Memory B cell (primary cell): ENCODE data around the gene PRKCA.
"Not testable (repeated sequence)": the region's sequence is repeated elsewhere in the genome, so short reads cannot be mapped to it uniquely, and the experiment has no call there.

Experiments
- ATAC-seq: fragments of 150-1000 bp; cut with Tn5 transposase; 2 replicates; pipeline ENCODE4 v1.10.0; 2021; ENCODE audit warnings: low read depth, mild to moderate bottlenecking, moderate library complexity
- DNase-seq, 2 donors: peaks; one replicate each; pipeline ENCODE4 v3.0.0; 2022; ENCODE audit warnings: low spot score in 2 of 2
- H3K27ac Mint-ChIP-seq: one replicate; pipeline ENCODE4 v1.8.0; 2022; ENCODE audit warnings: mild to moderate bottlenecking, moderate library complexity, mixed read lengths
- H3K27me3 Mint-ChIP-seq: one replicate; pipeline ENCODE4 v1.8.0; 2022; ENCODE audit warnings: mixed read lengths
- H3K36me3 Mint-ChIP-seq: one replicate; pipeline ENCODE4 v1.8.0; 2022; ENCODE audit warnings: mild to moderate bottlenecking, mixed read lengths
- H3K4me1 Mint-ChIP-seq: one replicate; pipeline ENCODE4 v1.8.0; 2022; ENCODE audit warnings: mixed read lengths
- H3K4me3 Mint-ChIP-seq: one replicate; pipeline ENCODE4 v1.8.0; 2022; ENCODE audit warnings: mild to moderate bottlenecking, moderate library complexity, mixed read lengths
- H3K9me3 Mint-ChIP-seq: one replicate; pipeline ENCODE4 v1.8.0; 2022; ENCODE audit warnings: mixed read lengths

Gene PRKCA

DNA sequence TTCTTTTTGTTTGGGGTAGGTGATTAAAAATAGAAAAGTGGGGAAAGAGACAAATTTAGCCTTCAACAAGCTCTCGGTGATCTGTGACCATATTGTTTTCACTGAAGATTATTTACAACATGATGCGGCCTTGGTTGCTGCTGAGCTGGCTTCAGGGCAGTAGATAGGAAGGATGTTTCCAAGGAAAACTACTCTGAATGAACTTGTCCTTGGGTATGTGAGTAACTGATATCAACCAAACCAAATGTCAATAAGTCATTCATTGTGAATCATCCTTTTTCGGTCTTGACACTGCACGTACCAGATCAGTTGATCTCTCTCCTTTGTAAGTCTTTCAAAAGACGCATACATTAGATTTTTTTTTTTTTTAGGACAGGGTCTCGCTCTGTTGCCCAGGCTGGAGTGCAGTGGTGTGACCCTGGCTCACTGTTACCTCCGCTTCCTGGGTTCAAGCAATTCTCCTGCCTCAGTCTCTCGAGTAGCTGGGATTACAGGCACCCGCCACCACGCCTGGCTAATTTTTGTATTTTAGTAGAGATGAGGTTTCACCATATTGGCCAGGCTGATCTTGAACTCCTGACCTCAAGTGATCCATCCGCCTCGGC, 58.6 kb downstream of the PRKCA start:
- not testable (repeated sequence) for ATAC-seq, H3K36me3 Mint-ChIP-seq, H3K27ac Mint-ChIP-seq, H3K4me3 Mint-ChIP-seq, H3K9me3 Mint-ChIP-seq, H3K4me1 Mint-ChIP-seq, H3K27me3 Mint-ChIP-seq, DNase-seq

DNA sequence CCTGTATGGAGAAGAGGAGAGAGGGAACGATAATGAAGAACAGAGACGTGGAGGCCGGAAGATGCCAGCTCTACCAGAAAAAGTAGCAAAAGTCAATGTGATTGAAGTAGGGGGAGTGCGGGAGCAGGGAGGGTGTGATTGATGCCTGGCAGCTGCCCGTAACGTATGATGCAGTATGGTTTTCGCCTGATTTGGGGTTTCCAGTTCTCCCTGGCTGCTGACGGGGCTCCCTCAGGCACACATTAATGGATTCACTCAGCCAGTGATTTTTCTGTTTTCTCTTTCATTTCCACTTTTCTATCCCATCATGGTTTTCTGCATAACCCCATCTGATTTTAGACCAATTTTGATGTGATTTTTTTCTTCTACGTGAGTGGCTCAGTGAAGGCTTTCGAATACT, 62.1 kb downstream of the PRKCA start:
- no peak overlapping the region for H3K27ac Mint-ChIP-seq
- no peaks in the 10 kb centered on the region for H3K27me3 Mint-ChIP-seq
- no peaks in the 10 kb centered on the region for H3K36me3 Mint-ChIP-seq
- no peak overlapping the region for H3K4me3 Mint-ChIP-seq
- no peaks in the 10 kb centered on the region for H3K4me1 Mint-ChIP-seq
- no peaks in the 10 kb centered on the region for H3K9me3 Mint-ChIP-seq
- ATAC-seq: no peak
- no peak for DNase-seq

DNA sequence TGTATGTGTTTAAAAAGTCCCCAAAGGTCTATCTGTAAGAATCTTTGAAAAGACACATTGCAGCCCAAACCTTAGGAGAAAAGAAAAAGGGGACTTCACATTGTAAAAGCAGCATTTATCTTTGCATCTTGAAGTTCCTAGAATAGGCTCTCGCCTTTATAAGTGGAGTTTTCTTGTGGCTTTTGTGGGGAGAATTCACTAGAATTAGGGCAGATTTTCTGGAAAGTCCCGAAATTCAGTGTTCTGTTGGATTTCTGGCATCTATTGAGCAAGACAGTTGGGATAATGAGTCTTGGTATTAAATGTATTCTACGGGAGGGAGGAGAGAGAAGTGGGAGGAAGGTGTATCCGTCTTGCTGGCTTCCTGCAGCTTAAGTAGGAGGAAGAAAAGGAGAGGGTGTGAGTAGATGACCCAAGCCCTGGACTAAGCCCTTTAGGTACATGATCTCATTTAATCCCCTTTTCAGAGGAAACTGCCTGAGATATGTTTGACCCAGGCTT, 62.6 kb downstream of the PRKCA start:
- ATAC-seq (no peak), DNase-seq (no peak)
- no peaks in the 10 kb centered on the region for H3K36me3 Mint-ChIP-seq
- H3K27me3 Mint-ChIP-seq: peaks cover 4% of the 10 kb centered on the region
- no peaks in the 10 kb centered on the region for H3K9me3 Mint-ChIP-seq
- H3K4me1 Mint-ChIP-seq: no peaks in the 10 kb centered on the region
- no peak overlapping the region for H3K4me3 Mint-ChIP-seq
- H3K27ac Mint-ChIP-seq: no peak overlapping the region

DNA sequence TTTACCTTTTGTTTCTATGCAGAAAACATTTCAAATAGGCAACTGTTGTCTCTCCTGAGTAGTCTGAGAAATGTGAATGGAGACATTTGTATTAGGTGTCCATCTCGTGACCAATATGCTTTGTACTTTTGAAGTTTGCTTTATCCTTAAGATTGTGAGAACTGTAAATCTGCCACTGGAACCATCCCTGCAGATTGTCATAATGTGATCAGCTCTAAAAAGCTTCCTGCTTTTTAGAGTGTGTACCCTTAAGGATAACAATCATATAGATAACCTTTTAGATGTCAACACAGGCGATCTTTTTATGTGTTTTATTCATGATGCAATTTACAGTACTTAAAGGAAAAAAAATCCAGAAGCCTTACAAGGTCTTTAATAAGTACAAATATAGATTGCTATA, 63.5 kb downstream of the PRKCA start:
- Mint-ChIP-seq H3K27me3 (peaks cover 4% of the 10 kb centered on the region), H3K36me3 (no peaks in the 10 kb centered on the region), H3K4me3 (no peak overlapping the region), H3K9me3 (no peaks in the 10 kb centered on the region), H3K4me1 (no peaks in the 10 kb centered on the region), H3K27ac (no peak overlapping the region)
- ATAC-seq: no peak
- no peak for DNase-seq

DNA sequence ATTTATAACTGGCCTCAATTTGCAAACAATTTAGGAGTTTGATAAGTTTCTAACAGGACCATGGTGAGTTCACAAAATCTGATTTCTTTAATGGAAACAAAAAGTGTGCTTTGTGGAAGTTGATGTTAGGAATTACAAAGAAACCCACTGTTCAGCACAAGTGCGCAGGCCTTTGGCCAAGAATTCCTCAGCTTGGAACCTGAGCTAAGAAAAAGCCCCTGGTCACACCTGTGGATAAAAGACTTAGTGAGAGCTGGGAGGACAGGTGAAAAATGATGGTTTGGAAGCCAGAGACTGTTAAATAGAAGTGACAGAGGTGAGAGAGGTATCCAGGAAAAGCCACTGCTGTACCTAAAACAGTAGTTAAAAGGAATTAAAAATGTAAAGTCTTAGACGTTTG, 64.7 kb downstream of the PRKCA start:
- Mint-ChIP-seq H3K36me3 (no peaks in the 10 kb centered on the region), H3K27ac (no peak overlapping the region), H3K9me3 (no peaks in the 10 kb centered on the region), H3K4me3 (no peak overlapping the region), H3K27me3 (peaks cover 4% of the 10 kb centered on the region), H3K4me1 (no peaks in the 10 kb centered on the region)
- ATAC-seq (no peak), DNase-seq (no peak)

DNA sequence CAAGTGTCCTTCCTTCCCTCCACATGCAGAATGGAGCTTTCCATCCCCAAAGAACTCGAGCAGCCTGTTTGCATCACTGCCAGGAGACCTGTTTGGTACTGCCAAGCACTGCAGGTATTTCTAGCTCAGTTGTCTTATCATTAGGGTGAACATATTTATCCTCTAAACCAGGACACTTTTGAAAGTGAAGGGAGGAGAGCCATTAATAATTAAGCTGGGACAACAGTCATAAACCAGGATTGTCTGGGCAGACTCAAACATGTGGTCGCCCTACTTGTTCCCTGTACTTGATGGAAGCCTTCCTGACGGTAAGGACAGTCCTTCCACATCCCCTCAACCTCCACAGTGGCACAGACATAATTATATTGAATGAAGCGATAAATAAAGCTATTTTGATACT, 67.4 kb downstream of the PRKCA start:
- no peak for DNase-seq

DNA sequence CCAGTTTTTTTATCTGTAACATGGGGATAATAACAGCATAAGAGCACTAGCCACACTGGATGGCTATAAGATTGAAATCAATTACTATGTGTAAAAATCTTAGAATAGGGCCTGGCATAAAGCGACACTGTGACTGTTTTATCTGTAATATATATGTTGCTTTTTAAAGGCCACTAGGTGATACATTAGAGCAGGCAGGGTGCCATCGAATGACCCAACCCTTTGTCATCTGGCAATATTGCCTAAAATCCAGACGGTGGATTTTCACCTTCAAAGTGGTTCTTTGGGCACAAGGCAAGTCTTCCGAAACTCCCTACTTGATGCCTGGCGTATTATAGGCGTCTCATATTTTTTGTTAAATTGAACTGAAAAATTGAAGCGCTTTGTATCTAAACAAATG, 69.1 kb downstream of the PRKCA start:
- H3K36me3 Mint-ChIP-seq: no peaks in the 10 kb centered on the region
- no peak overlapping the region for H3K27ac Mint-ChIP-seq
- H3K4me3 Mint-ChIP-seq: no peak overlapping the region
- H3K27me3 Mint-ChIP-seq: peaks cover 4% of the 10 kb centered on the region
- no peak for ATAC-seq
- no peaks in the 10 kb centered on the region for H3K4me1 Mint-ChIP-seq
- H3K9me3 Mint-ChIP-seq: no peaks in the 10 kb centered on the region
- DNase-seq: no peak

More for the DNA sequence above, 67.4 kb downstream of the PRKCA start:
- Mint-ChIP-seq H3K4me1 (no peaks in the 10 kb centered on the region), H3K36me3 (no peaks in the 10 kb centered on the region), H3K4me3 (no peak overlapping the region), H3K9me3 (no peaks in the 10 kb centered on the region), H3K27me3 (peaks cover 4% of the 10 kb centered on the region), H3K27ac (no peak overlapping the region)
- ATAC-seq: no peak

DNA sequence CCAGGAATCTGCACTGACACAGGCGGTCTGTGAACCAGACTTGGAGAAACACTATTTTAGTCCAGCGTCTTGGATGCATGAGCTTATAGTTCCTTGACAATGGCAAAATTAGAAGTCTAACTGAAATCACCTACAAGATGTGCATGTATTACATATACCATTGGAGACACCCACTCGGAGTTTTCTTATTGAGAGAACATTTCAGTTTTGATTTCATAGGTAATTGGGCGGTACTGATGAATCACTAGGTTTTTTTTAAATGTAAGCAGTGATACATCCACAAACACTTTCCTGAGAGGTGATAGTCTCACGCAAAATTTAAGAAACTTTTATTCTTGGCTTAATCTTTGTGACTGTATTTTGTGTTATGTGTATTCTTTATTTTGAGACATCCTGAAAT, 69.8 kb downstream of the PRKCA start:
- DNase-seq (no peak), ATAC-seq (no peak)
- Mint-ChIP-seq H3K4me3 (no peak overlapping the region), H3K27me3 (peaks cover 4% of the 10 kb centered on the region), H3K4me1 (no peaks in the 10 kb centered on the region), H3K27ac (no peak overlapping the region), H3K9me3 (no peaks in the 10 kb centered on the region), H3K36me3 (no peaks in the 10 kb centered on the region)

DNA sequence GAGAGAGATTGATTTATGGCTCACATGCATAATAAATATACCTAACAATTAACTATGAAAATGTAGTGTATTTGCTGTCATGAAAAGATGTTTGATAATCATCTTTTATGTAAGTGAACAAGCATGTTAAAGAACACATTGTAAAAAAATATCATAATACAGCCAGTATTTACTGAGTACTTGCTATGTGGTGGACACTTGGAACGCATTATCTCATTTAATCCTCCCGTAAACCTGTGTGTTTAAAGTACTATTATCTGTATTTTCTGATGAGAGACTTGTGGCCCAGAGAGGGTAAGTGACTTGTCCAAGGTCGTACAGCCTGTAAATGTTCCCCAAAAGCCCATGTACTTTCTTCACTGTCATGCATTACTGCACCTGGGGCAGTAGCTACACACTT, 70.7 kb downstream of the PRKCA start:
- no peak overlapping the region for H3K4me3 Mint-ChIP-seq
- no peaks in the 10 kb centered on the region for H3K36me3 Mint-ChIP-seq
- no peaks in the 10 kb centered on the region for H3K9me3 Mint-ChIP-seq
- H3K4me1 Mint-ChIP-seq: no peaks in the 10 kb centered on the region
- H3K27ac Mint-ChIP-seq: no peak overlapping the region
- ATAC-seq: no peak
- H3K27me3 Mint-ChIP-seq: peaks cover 4% of the 10 kb centered on the region
- no peak for DNase-seq

DNA sequence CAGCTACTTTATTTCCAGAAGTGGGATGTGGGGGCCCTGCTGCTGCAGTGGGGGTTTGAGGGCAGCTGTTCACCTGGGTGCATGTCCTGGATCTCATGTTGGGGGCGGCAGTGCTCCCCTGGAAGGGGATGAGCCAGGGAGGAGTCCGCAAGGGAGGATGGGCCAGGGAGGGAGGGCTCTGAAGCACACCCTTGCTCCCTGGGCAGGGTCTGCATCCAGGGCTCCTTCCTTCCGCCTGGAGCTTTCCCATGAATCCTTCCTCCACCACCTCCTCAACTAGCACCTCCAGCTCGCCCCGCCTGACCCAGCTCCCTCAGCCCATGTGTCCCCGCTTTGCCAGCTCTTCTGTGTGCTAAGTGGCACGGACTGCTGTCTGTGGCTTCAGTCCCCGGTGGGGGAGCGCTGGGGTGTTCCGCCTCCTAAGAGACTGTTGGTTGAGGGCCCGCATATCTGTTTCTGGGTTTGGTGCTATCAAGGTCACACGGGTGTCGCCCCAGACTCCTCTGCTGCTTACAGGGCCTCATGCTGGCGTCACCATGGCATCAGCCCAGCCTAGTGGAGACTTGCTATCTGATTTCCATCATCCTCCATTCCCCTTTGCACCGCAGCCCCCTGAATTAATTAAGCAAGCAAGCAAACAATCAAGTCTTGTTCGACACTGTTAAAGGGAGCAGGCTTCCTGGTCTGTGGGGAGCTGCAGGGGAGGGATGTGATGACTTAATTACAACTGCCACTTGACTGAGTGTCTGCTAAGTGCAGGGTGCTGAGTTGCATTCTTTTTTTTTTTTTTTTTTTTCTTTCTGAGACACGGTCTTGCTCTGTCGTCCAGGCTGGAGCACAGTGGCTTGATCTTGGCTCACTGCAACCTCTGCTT, 71.8 kb downstream of the PRKCA start:
- no peak overlapping the region for H3K4me3 Mint-ChIP-seq
- no peaks in the 10 kb centered on the region for H3K9me3 Mint-ChIP-seq
- H3K4me1 Mint-ChIP-seq: no peaks in the 10 kb centered on the region
- DNase-seq (no peak), ATAC-seq (no peak)
- no peak overlapping the region for H3K27ac Mint-ChIP-seq
- peaks cover 4% of the 10 kb centered on the region for H3K27me3 Mint-ChIP-seq
- no peaks in the 10 kb centered on the region for H3K36me3 Mint-ChIP-seq

DNA sequence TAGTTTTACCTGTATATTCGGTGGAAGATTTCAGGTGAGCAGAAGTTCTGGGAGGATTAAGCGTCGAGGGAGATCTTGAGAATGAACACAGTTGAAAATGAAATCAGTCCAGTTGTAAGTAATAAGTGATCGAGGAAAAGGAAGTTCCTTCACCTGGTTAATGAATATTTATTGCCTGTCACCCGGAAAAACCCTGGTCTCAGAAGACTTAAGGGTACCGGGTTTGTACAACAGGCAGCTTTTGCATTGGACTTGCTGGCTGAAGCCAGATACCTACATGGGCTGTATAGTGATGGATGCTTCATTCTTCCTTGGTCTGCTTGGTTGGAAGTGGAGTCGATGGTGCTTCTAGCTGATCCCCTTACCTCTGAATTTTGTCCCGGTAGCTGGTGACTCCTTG, 72.7 kb downstream of the PRKCA start:
- Mint-ChIP-seq H3K27me3 (no peaks in the 10 kb centered on the region), H3K27ac (no peak overlapping the region), H3K4me1 (no peaks in the 10 kb centered on the region), H3K36me3 (no peaks in the 10 kb centered on the region), H3K9me3 (no peaks in the 10 kb centered on the region), H3K4me3 (no peak overlapping the region)
- ATAC-seq: no peak
- no peak for DNase-seq

DNA sequence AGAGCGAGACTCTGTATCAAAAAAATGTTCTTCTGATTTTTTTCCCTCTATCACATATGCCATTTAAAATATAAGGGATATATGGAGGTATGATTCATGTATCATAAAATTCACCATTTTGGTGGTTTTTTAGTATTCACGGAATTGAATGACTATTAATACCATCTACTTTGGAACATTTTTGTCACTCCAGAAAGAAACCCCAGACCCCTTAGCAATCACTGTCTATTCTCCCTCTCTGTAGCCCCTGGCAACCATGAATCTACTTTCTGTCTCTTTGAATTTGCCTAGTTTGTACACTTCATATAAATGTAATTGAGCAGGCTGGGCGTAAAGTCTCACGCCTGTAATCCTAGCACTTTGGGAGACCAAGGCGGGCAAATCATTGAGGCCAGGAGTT, 75.9 kb downstream of the PRKCA start:
- Mint-ChIP-seq H3K4me3 (no peak overlapping the region), H3K27ac (no peak overlapping the region), H3K27me3 (no peaks in the 10 kb centered on the region), H3K9me3 (no peaks in the 10 kb centered on the region), H3K36me3 (no peaks in the 10 kb centered on the region), H3K4me1 (no peaks in the 10 kb centered on the region)
- ATAC-seq (no peak), DNase-seq (no peak)

DNA sequence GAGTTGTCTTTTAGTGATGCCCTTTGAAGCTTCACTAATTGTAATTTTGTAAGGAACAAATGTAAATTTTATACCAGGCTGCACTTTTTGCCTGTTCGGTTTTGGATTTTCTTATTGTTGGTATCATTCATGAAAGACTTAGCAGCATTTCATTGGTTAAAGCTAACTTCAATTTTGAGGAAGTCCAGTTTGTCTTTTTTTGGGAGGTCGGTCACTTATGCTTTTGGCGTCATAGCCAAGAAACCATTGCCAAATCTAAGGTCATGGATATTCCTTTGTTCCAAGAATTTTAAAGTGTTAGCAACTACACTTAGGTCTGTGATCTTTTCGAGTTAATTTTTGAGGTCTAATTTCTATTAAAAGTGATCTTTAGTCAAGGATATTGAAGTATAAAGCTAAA, 77.1 kb downstream of the PRKCA start:
- no peaks in the 10 kb centered on the region for H3K9me3 Mint-ChIP-seq
- no peaks in the 10 kb centered on the region for H3K4me1 Mint-ChIP-seq
- H3K36me3 Mint-ChIP-seq: no peaks in the 10 kb centered on the region
- no peak overlapping the region for H3K4me3 Mint-ChIP-seq
- no peak for ATAC-seq
- H3K27me3 Mint-ChIP-seq: no peaks in the 10 kb centered on the region
- no peak for DNase-seq
- no peak overlapping the region for H3K27ac Mint-ChIP-seq

DNA sequence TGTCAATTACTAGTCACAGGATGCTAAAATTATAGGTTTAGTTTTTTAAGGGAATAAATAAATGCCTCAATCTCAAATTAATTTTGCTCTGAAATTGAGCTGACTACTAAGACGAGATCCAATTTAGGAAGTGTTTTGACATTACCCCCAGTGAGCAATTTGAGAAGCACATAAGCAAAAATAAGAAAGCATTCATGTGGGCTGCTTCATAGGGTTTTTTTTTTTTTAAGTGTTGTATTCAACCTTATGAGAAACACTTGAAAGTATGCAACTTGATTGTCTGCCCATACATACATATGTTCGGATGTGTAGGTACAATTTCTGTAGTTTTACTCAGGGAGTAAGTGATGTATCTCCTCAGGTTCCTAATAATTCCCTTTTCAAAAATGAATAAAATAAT, 77.6 kb downstream of the PRKCA start:
- no peaks in the 10 kb centered on the region for H3K27me3 Mint-ChIP-seq
- no peaks in the 10 kb centered on the region for H3K4me1 Mint-ChIP-seq
- DNase-seq: no peak
- no peak for ATAC-seq
- H3K36me3 Mint-ChIP-seq: no peaks in the 10 kb centered on the region
- H3K4me3 Mint-ChIP-seq: no peak overlapping the region
- H3K27ac Mint-ChIP-seq: no peak overlapping the region
- H3K9me3 Mint-ChIP-seq: no peaks in the 10 kb centered on the region
